ENCODE measurements around the gene MTA3. TPM values are rescaled to one million over a fixed set of nuclear protein-coding genes. Genes with fewer than 3 reads are reported as not detected.

The MTA3 gene
- total and polyA plus RNA-seq, 2 donors (not counting 3 experiments of a cell fraction or from before 2014, with no cell fraction given): 36.3 to 53.3 TPM

DNA sequence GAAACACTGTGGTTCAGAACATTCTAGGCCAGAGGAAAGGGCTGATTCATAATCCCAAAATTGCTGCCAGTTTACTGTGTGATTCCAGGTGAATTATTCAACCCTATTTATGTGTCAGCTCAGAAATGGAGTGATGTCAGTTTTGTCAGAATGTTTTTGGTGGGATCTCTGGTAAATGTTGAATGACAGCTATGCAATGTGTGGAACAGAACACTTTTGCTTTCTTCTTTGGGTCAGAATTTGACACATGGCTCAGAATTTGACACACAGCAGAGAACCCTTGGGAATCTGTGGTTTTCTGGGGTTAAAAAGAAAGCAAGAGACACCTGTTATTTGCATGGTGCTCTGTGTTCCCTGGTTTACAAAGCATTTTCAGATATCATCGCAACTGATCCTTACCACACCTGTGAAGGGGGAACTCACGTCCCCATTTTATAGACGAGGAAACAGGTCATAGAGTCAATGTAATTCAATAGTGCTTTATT, 1.6 kb upstream of the MTA3 start:
- Histone ChIP-seq H3K4me3 (replicated peaks in 1 of 3; ENCODE audit: insufficient read depth in 1 of 3, low read depth in 1 of 3, low read length in 3 of 3) (no peak overlapping the region), H3K9ac (replicated peaks; ENCODE audit: extremely low read depth, insufficient read depth, low read length) (no peak overlapping the region), H3K4me2 (ENCODE audit: insufficient read depth, low read length) (no peak overlapping the region), H3K79me2 (ENCODE audit: control insufficient read depth, insufficient read depth, low read length) (peaks cover 13% of the 10 kb centered on the region), H3K9me1 (replicated peaks; ENCODE audit: control insufficient read depth, extremely low read depth, insufficient read depth, low read length) (no peaks in the 10 kb centered on the region), H4K20me1 (replicated peaks; ENCODE audit: control insufficient read depth, extremely low read depth, insufficient read depth, low read length) (no peaks in the 10 kb centered on the region), H3K9me3 (replicated peaks; ENCODE audit: control insufficient read depth, insufficient read depth, low read length) (no peaks in the 10 kb centered on the region), H3K27ac (ENCODE audit: insufficient read depth, low read depth, low read length) (no peak overlapping the region), H3K27me3 (ENCODE audit: control insufficient read depth in 2 of 2, insufficient read depth in 2 of 2, low read length in 2 of 2) (no peaks in the 10 kb centered on the region), H3K36me3 (ENCODE audit: control insufficient read depth in 2 of 2, extremely low read depth in 1 of 2, insufficient read depth in 2 of 2, low read length in 2 of 2) (no peaks in the 10 kb centered on the region), H2AFZ (ENCODE audit: low read depth, low read length) (no peak overlapping the region), H3K4me1 (ENCODE audit: control insufficient read depth, extremely low read depth, insufficient read depth, low read length) (peaks cover 9% of the 10 kb centered on the region)
- ChIA-PET CTCF (no interaction called here), POLR2A (no interaction called here)
- no TSS peak for BruUV-seq (replicated peaks)
- TF ChIP-seq POLR2A (IDR thresholded peaks at IDR 0.05; ENCODE audit: low read depth, low read length) (no peak), EZH2 (IDR thresholded peaks at IDR 0.05; ENCODE audit: borderline replicate concordance, low read depth, low read length, severe bottlenecking) (no peak), JUN (IDR thresholded peaks at IDR 0.05; ENCODE audit: borderline replicate concordance, insufficient read depth, insufficient read length, low read depth) (no peak), GATA2 (IDR thresholded peaks at IDR 0.05; ENCODE audit: insufficient read depth, insufficient read length, low read depth, low read length) (no peak), POLR2AphosphoS5 (IDR thresholded peaks at IDR 0.05; ENCODE audit: insufficient read depth, low read depth, low read length) (no peak), CTCF (IDR thresholded peaks at IDR 0.05; ENCODE audit: extremely low read depth in 1 of 2, insufficient read depth in 1 of 2, low read depth in 1 of 2, low read length in 2 of 2) (no peak), FOS (IDR thresholded peaks at IDR 0.05; ENCODE audit: borderline replicate concordance, insufficient read depth, low read length) (no peak), MYC (IDR thresholded peaks at IDR 0.05; ENCODE audit: low read depth, low read length) (no peak)
- TF ChIP-seq, protein P1, sequence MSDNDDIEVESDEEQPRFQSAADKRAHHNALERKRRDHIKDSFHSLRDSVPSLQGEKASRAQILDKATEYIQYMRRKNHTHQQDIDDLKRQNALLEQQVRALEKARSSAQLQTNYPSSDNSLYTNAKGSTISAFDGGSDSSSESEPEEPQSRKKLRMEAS (IDR thresholded peaks at IDR 0.05; ENCODE audit: insufficient read depth, insufficient read length): no peak
- intact Hi-C loops (cut with micrococcal nuclease): loop anchor here (5.0 kb wide), 1 partner anchor 95 kb away; no protein-coding TSS in a partner anchor
- DNase-seq (ENCODE audit: low read depth, low spot score) (no peak), FAIRE-seq (peak; percentile 35)
- dilution Hi-C loops (cut with MboI; ENCODE audit: extremely low pct_ligation_motif_present, low sequenced_read_pairs): no loop called here

Data from endothelial cell of umbilical vein (primary cell).